ENCODE results near the gene FBXW9.
"Not testable (repeated sequence)": the region's sequence is repeated elsewhere in the genome, so short reads cannot be mapped to it uniquely, and the experiment has no call there.

FBXW9 gene

GRCh38 chr19:12649941-12650340, 46.5 kb downstream of the FBXW9 start:
- DNase-seq: no peak

DNA sequence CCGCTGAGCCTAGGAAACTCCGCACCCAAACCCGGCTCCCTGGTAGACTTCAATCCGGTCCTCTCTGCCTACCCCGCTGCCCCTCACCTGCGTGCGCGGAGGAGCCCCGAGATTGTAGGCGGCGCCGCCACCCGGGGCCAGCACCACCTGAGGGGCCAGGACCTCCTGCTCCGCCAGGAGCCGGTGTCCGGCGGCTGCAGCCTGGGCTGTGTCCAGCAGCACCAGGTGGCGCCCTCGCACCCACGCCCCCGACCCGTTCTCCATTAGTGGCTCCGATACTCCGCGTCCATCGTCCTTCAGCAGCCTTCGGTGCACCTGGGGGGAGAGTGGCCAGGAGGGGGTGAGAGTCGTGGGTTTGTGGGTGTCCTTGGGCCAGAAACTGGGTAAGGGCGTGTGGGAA, 48.3 kb downstream of the FBXW9 start:
- no peak for DNase-seq

- peak; percentile 34 for DNase-seq
Measured at GRCh38 chr19:12647490-12648071, 48.9 kb downstream of the FBXW9 start.

- DNase-seq: no peak
Measured at GRCh38 chr19:12647047-12647446, 49.4 kb downstream of the FBXW9 start.

- no peak for DNase-seq
Measured at GRCh38 chr19:12646551-12646950, 49.9 kb downstream of the FBXW9 start.

DNA sequence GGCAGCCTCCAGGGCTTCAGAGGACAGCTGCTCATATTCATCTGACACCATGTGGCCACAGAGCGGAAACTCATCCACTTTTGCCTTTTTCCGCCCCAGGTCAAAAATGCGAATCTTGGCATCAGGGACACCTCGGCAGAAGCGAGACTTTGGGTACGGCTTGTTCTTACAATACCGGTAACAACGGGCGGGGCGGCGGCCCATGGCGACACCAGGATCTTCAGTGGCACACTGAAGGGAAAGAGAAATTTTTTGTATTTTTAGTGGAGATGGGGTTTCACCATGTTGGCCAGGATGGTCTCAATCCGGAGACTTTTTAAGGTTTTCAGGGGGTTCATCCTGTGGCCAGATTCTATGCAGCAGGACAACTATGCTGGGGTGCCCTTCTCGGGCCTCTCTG, 52.7 kb downstream of the FBXW9 start:
- DNase-seq: not testable (repeated sequence)

- no peak for DNase-seq
Measured at GRCh38 chr19:12642506-12642905, 53.9 kb downstream of the FBXW9 start.

DNA sequence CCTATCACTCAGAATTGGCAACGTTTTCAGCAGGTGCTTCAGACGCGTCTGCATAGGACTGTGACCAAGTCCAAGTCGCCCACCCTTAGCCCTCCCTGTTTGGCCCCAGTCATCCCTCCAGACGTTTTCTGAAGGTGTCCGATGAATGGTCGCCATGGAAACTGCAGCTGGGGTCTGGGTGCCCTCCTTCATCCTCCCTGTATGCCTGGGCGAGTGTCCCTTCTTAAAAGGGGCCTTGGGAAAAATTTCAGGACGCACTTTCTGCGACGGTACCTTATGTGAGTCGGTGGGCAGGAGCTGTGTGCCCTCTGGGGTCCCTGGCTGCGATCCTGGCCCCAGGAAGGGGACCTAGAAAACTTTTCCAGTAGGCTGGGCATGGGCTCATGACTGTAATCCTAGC, 55.0 kb downstream of the FBXW9 start:
- DNase-seq: no peak

DNA sequence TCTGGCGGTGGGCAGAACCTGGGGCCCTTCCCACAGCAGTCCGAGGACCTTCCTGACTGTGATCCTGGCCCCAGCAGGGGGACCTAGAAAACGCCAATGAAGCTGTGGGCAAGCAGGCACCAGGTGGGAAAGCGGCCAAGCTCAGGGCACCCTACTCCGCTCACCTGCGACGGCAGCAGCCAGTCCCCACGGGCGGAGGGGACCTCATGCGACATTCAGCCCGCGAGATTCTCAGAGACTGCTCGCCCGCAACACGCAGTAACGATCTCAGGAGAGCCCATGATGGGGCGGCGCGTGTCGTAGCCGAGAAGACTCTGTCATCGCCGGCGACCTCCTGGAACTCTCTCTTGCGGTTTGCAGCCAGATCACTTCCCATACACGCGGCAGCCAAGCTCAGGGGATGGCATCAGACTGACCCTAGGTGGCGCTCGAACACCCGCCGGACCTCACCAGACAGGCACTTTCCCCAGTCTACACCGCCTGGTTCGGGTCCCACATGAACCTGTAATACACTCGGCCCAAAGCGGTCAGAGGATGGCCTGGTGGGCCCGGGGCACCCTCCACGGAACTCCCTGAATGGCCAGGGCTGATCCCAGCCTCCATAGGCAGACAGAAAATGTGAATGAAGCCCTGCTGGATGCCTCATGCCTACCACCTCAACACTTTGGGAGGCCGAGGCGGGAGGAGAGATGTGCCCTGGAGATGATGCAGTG, 56.4 kb downstream of the FBXW9 start:
- DNase-seq: peak; percentile 90

Data from activated CD4-positive, alpha-beta T cell treated with anti-CD3 and anti-CD28 coated beads, Interleukin-10, Interleukin-2, amounts not matched to agents 100 ng/mL and 50 ng/mL, durations not matched to agents 16 hours and 8 hours (primary cell).